B cell (primary cell): ENCODE results near the gene DRC7.

Experiments used
- CTCF ChIP-seq: fragments of 200-600 bp; IDR thresholded peaks from one replicate; pipeline ENCODE4 v1.8.0; 2022; ENCODE audit warnings: antibody characterized with exemption, mild to moderate bottlenecking
- EZH2 ChIP-seq: IDR thresholded peaks from 2 replicates; pipeline ENCODE4 v1.6.1; 2012; ENCODE audit warnings: borderline replicate concordance, low read depth, mild to moderate bottlenecking, moderate library complexity, low read length; ENCODE audit not compliant: insufficient read depth, poor library complexity, severe bottlenecking

- TF ChIP-seq EZH2 (no peak), CTCF (no peak)
These were observed 57.6 kb downstream of the DRC7 start for GRCh38 chr16:57752203-57752580.
